Activated CD8-positive, alpha-beta memory T cell treated with anti-CD3 and anti-CD28 coated beads for 36 hours (primary cell): ENCODE results near the gene PSMG4. TPM values are rescaled to one million over a fixed set of nuclear protein-coding genes. Genes with fewer than 3 reads are reported as not detected.

ENCODE experiments used
- CTCF ChIA-PET: fragments of 350-600 bp; sonication (Branson Sonifier 250); formaldehyde crosslinking; loops from one replicate; lab custom pipeline; 2021; ENCODE audit warnings: antibody characterized with exemption; lab: Charles Lee
- POLR2A ChIA-PET: fragments of 350-600 bp; sonication (Branson Sonifier 250); formaldehyde crosslinking; loops from one replicate; lab custom pipeline; 2021; ENCODE audit warnings: antibody characterized with exemption; lab: Charles Lee
- total RNA-seq, 2 experiments: library from RNA; stranded (reverse); gene quantifications; one replicate each; pipeline ENCODE4 v1.2.3, GENCODE V29; 2021

The PSMG4 gene
- total RNA-seq, 2 experiments from 2014 or later, result 28.6 to 30.8 TPM

- ChIA-PET POLR2A (no interaction called here), CTCF (interaction anchor here (0.6 to 1.7 kb wide), 2 partner anchors 13 to 747 kb away, joined by 3 to 5 read pairs; no protein-coding TSS in a partner anchor)
Observed at GRCh38 chr6:3292431-3293197, 33.9 kb downstream of the PSMG4 start.

- CTCF ChIA-PET, result no interaction called here
Observed at GRCh38 chr6:3293271-3294155, 34.8 kb downstream of the PSMG4 start.

GRCh38 chr6:3294396-3294795 lies 35.6 kb downstream of the PSMG4 start:
- CTCF ChIA-PET, result no interaction called here

More at GRCh38 chr6:3293271-3294155, 34.8 kb downstream of the PSMG4 start:
- POLR2A ChIA-PET, result no interaction called here

GRCh38 chr6:3294921-3295871 lies 36.4 kb downstream of the PSMG4 start:
- POLR2A ChIA-PET, result no interaction called here
- CTCF ChIA-PET, result interaction anchor here (1.3 kb wide), 1 partner anchor 13 kb away, joined by 3 read pairs; no protein-coding TSS in a partner anchor

More at GRCh38 chr6:3294396-3294795, 35.6 kb downstream of the PSMG4 start:
- POLR2A ChIA-PET, result no interaction called here

GRCh38 chr6:3296078-3296477 lies 37.3 kb downstream of the PSMG4 start:
- POLR2A ChIA-PET, result no interaction called here
- CTCF ChIA-PET, result interaction anchor here (1.3 kb wide), 1 partner anchor 14 kb away, joined by 3 read pairs; no protein-coding TSS in a partner anchor

- CTCF ChIA-PET, result interaction anchor here (1.3 kb wide), 1 partner anchor 14 kb away, joined by 3 read pairs; no protein-coding TSS in a partner anchor
Observed at GRCh38 chr6:3296537-3296936, 37.8 kb downstream of the PSMG4 start.

GRCh38 chr6:3297006-3297405 lies 38.3 kb downstream of the PSMG4 start:
- CTCF ChIA-PET, result interaction anchor here (1.3 kb wide), 1 partner anchor 15 kb away, joined by 3 read pairs; no protein-coding TSS in a partner anchor
- POLR2A ChIA-PET, result no interaction called here

More at GRCh38 chr6:3296537-3296936, 37.8 kb downstream of the PSMG4 start:
- POLR2A ChIA-PET, result no interaction called here

GRCh38 chr6:3297909-3298308 lies 39.2 kb downstream of the PSMG4 start:
- ChIA-PET CTCF (interaction anchor here (0.6 kb wide), 1 partner anchor 17 kb away, joined by 3 read pairs; no protein-coding TSS in a partner anchor), POLR2A (no interaction called here)

- CTCF ChIA-PET, result interaction anchor here (0.7 kb wide), 1 partner anchor 431 kb away, joined by 4 read pairs; no protein-coding TSS in a partner anchor
- POLR2A ChIA-PET, result no interaction called here
Observed at GRCh38 chr6:3299221-3299620, 40.5 kb downstream of the PSMG4 start.

- ChIA-PET CTCF (no interaction called here), POLR2A (no interaction called here)
Observed at GRCh38 chr6:3301506-3301905, 42.8 kb downstream of the PSMG4 start.

- POLR2A ChIA-PET, result no interaction called here
- CTCF ChIA-PET, result no interaction called here
Observed at GRCh38 chr6:3303795-3304411, 45.2 kb downstream of the PSMG4 start.

GRCh38 chr6:3304500-3305215 lies 45.9 kb downstream of the PSMG4 start:
- CTCF ChIA-PET, result no interaction called here

GRCh38 chr6:3305216-3305565 lies 46.4 kb downstream of the PSMG4 start:
- POLR2A ChIA-PET, result interaction anchor here (0.6 kb wide), 1 partner anchor 289 kb away, joined by 4 read pairs; no protein-coding TSS in a partner anchor

More at GRCh38 chr6:3304500-3305215, 45.9 kb downstream of the PSMG4 start:
- POLR2A ChIA-PET, result interaction anchor here (0.6 kb wide), 1 partner anchor 288 kb away, joined by 4 read pairs; no protein-coding TSS in a partner anchor

GRCh38 chr6:3305831-3306230 lies 47.1 kb downstream of the PSMG4 start:
- CTCF ChIA-PET, result no interaction called here
- POLR2A ChIA-PET, result no interaction called here

More at GRCh38 chr6:3305216-3305565, 46.4 kb downstream of the PSMG4 start:
- CTCF ChIA-PET, result no interaction called here

GRCh38 chr6:3306848-3307247 lies 48.1 kb downstream of the PSMG4 start:
- POLR2A ChIA-PET, result no interaction called here
- CTCF ChIA-PET, result no interaction called here

GRCh38 chr6:3307436-3307835 lies 48.7 kb downstream of the PSMG4 start:
- ChIA-PET CTCF (no interaction called here), POLR2A (no interaction called here)

- POLR2A ChIA-PET, result no interaction called here
- CTCF ChIA-PET, result no interaction called here
Observed at GRCh38 chr6:3308106-3308505, 49.4 kb downstream of the PSMG4 start.
